Measurements from ENCODE around the gene ALPG.
"Not testable (repeated sequence)": the region's sequence is repeated elsewhere in the genome, so short reads cannot be mapped to it uniquely, and the experiment has no call there.

DNA sequence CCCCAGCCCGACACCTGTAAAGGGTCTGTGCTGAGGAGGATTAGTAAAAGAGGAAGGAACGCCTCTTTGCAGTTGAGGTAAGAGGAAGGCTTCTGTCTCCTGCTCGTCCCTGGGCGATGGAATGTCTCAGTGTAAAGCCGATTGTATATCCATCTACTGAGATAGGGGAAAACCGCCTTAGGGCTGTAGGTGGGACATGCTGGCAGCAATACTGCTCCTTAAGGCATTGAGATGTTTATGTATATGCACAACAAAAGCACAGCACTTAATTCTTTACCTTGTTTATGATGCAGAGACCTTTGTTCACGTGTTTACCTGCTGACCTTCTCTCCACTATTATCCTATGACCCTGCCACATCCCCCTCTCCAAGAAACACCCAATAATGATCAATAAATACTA lies 16.8 kb downstream of the ALPG start:
- TF ChIP-seq, protein P1, sequence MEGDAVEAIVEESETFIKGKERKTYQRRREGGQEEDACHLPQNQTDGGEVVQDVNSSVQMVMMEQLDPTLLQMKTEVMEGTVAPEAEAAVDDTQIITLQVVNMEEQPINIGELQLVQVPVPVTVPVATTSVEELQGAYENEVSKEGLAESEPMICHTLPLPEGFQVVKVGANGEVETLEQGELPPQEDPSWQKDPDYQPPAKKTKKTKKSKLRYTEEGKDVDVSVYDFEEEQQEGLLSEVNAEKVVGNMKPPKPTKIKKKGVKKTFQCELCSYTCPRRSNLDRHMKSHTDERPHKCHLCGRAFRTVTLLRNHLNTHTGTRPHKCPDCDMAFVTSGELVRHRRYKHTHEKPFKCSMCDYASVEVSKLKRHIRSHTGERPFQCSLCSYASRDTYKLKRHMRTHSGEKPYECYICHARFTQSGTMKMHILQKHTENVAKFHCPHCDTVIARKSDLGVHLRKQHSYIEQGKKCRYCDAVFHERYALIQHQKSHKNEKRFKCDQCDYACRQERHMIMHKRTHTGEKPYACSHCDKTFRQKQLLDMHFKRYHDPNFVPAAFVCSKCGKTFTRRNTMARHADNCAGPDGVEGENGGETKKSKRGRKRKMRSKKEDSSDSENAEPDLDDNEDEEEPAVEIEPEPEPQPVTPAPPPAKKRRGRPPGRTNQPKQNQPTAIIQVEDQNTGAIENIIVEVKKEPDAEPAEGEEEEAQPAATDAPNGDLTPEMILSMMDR (IDR thresholded peaks at IDR 0.05), result not testable (repeated sequence)
- not testable (repeated sequence) for TF ChIP-seq EZH2 (IDR thresholded peaks at IDR 0.05; ENCODE audit: borderline replicate concordance, insufficient read depth, low read depth, low read length, poor library complexity, severe bottlenecking)
